ENCODE results near the gene EXOC3L4. TPM values are rescaled to one million over a fixed set of nuclear protein-coding genes. Genes with fewer than 3 reads are reported as not detected.
"Not testable (repeated sequence)": the region's sequence is repeated elsewhere in the genome, so short reads cannot be mapped to it uniquely, and the experiment has no call there.

EXOC3L4 gene
- total RNA-seq: 0.20 TPM

DNA sequence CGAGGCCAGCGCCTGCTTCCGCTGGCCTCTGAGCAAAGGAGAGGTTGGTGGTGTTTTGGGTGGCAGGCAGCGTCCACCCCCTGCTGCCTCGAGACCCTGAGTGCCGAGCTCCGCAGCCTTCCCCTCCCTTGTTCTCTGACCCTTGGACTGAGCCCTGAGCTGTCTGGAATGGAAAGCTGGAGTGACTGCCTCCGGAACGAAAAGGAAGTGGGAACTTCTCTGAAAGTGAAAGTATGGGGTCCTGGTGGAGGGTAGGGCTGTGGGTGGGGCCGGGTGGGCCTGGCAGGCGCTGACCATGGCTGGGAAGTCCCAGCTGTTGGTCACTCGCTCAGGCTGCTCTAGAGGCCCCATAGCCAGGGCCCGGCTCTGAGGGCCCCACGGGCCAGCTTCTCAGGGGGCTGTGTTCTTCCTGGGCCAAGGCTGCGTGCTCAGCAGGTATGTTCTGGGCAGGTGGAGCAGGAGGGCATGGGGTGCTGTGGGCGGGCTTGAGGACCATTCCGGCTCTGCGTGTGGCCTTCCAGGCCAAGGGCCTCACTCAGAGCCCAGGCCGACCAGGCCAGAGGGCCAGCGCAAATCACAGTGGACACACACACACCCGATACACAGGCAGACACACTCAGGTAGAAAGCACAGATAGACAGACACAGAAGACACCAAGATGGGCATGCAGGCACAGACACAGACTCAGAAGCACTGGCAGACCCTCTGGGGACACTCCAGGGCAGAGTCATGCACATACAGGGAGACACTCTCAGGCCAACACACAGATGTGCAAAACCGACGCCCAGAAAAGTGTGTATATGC is at the start of gene EXOC3L4:
EXOC3L4 (plus strand) TSS at position 320 of the 804 bp plus-strand sequence. CDS start 5,495 bp downstream, outside the sequence.
- ATAC-seq: no peak

GRCh38 chr14:103045371-103045869 is 49.1 kb upstream of the EXOC3L4 start:
- no peak for ATAC-seq

- ATAC-seq: not testable (repeated sequence)
Measured at GRCh38 chr14:103047453-103047852, 47.1 kb upstream of the EXOC3L4 start.

- ATAC-seq: no peak
Measured at GRCh38 chr14:103050935-103051334, 43.6 kb upstream of the EXOC3L4 start.

- ATAC-seq: no peak
Measured at GRCh38 chr14:103052407-103052806, 42.1 kb upstream of the EXOC3L4 start.

DNA sequence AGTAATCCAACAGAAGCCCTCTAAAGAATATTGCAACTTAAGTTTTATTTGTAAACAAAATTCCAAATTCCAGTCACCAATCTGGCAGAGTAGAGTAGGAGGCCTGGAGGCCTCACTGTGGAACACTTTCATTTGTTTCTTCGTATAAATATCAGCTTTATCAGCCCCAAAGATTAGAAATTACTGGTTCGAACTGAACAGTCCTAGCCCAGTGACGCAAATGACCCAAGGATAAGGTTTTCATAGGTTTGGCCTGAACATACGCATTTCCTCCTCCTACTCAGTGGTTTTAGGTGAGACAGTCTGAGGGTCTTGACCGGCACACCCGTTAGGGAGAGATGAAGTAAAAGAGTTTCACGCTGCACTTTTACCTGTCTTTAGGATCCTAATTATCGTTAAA is 38.8 kb upstream of the EXOC3L4 start:
- no peak for ATAC-seq

GRCh38 chr14:103056322-103057027 is 38.0 kb upstream of the EXOC3L4 start:
- peak; percentile 21 for ATAC-seq

DNA sequence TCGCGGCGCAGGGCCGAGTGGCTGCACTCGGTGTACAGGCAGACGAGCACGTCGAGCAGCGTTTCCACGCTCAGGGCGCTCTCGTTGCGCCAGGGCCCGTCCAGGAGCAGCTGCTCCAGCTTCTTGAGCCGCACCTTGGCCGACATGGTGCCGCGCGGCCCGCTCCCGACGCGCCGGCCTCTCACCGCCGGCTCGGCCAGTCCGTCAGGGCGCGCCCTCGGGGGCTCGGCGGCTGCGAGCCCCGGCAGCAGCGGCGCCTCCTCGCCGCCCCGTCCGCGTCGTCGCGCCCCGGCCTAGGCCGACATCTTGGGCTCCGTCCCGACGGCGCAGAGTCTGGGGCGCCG is 37.5 kb upstream of the EXOC3L4 start:
- ATAC-seq: peak; percentile 6

- peak; percentile 94 for ATAC-seq
Measured at GRCh38 chr14:103057372-103058163, 37.0 kb upstream of the EXOC3L4 start, which contains the start of gene CDC42BPB. Gene CDC42BPB, minus strand, starts transcription at chr14:103057549. Its CDS starts 376 bp downstream, at chr14:103057173.

DNA sequence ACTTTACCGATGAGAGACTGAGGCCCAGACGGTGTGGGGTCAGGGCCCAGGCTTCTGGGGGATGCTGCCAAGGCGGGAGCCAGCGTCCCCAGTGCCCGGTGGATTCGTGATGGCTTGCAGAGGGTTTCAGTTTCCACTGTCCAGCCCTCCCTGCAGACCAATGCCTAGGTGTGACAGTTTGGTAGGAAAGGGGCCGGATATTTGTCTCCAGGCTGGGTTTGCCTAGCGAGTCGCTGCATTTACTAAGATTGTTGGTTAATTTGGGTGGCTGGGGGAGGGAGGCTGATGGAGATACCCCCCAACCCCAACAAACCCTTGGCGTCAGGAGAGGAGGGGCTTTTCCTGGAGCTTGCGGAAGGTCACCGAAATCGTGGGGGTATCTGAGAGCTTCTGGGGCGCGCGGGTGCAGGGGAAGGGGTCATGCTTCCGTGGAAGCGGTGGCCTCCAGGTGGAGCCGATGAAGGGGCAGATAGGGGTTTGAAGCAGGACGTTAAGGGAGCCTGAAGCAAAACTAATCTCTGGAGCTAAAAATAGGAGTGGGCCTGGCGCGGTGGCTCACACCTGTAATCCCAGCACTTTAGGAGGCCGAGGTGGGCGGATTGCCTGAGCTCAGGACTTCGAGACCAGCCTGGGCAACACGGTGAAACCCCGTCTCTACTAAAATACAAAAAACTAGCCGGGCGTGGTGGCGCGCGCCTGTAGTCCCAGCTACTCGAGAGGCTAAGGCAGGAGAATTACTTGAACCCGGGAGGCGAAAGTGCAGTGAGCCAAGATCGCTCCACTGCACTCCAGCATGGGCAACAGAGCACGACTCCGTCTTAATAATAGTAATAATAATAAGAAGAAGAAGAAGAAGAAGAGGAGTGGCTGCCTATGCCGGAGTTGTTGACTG is 36.1 kb upstream of the EXOC3L4 start:
- ATAC-seq: peak; percentile 17

DNA sequence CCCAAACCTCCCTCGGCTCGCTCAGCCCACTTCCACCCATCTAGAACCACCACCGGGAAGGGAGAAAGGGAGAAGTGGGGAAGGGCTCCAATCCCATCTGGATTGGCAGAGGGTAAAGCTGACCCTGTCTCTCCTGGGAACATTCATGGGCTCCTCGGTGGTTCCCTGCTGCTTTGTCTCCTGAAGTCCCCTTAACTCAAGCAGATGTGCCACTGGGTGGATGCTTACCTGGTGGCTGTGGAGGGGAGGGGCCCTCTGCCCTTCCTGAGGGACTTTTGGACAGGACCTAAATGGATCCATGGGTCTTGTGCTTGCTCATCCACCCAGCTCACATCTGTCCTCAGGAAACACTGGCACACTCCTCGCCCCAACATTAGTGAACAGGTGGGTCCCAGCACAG is 35.0 kb upstream of the EXOC3L4 start:
- ATAC-seq: no peak

GRCh38 chr14:103061482-103061976 is 33.0 kb upstream of the EXOC3L4 start:
- ATAC-seq: no peak

DNA sequence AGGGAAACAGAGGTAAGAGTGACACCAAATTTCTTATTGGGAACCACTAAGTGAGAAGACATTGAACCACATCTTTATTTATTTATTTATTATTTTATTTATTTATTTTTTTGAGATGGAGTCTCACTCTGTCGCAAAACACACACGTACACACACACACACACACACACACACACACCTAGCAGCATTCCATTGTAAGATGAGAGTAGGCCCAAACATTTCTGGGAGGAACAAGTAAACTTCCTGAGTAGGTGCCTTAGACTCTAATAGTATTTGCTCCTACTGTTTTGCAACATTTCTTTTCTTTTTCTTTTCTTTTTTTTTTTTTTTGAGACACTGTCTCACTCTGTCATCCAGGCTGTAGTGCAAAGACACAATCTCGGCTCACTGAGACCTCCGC is 30.1 kb upstream of the EXOC3L4 start:
- no peak for ATAC-seq

- ATAC-seq: no peak
Measured at GRCh38 chr14:103064978-103065377, 29.5 kb upstream of the EXOC3L4 start.

GRCh38 chr14:103065861-103066260 is 28.7 kb upstream of the EXOC3L4 start:
- no peak for ATAC-seq

DNA sequence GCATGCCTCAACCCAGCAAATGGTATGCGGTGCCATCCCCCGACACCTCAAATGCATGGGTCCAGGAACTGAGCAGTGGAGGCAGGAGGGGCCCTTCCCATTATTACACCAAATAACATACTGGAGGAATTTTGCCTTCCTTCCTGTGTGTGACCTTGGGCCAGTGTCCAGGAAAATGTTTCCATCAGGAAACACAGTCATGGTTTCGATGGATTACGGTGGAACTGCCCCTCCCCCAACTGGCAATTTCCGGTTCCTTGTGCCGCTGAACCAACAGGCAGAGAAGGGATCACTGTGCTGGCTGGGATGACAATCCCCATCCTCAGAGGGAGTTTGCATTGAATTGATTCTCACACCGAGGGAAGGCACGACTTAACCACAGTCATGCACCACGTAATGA is 28.1 kb upstream of the EXOC3L4 start:
- no peak for ATAC-seq

DNA sequence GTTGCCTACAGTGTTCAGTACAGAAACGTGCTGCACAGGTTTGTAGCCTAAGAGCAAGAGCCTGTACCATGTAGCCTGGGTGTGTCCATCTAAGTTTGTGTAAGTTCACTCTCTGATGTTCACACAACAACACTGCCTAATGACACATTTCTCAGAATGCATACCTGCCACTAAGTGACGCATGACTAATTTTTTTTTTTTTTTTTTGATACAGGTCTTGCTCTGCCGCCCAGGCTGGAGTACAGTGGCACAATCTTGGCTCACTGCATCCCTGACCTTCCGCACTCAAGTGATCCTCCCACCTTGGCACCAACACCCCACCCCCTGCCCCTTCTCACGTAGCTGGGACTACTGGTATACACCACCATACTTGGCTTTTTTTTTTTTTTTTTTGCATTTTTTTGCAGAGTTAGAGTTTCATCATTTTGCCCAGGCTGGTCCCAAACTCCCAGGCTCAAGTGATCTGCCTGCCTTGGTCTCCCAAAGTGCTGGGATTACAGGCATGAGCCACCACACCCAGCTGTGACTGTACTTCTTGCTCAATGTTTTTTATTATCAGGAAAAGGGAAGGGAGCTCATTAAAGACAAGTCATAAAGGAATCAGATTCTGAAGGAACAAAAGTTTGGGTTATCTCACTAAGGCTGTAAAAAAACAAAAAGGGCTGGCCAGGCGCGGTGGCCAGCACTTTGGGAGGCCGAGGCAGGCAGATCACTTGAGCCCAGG is 27.1 kb upstream of the EXOC3L4 start:
- peak; percentile 87 for ATAC-seq

DNA sequence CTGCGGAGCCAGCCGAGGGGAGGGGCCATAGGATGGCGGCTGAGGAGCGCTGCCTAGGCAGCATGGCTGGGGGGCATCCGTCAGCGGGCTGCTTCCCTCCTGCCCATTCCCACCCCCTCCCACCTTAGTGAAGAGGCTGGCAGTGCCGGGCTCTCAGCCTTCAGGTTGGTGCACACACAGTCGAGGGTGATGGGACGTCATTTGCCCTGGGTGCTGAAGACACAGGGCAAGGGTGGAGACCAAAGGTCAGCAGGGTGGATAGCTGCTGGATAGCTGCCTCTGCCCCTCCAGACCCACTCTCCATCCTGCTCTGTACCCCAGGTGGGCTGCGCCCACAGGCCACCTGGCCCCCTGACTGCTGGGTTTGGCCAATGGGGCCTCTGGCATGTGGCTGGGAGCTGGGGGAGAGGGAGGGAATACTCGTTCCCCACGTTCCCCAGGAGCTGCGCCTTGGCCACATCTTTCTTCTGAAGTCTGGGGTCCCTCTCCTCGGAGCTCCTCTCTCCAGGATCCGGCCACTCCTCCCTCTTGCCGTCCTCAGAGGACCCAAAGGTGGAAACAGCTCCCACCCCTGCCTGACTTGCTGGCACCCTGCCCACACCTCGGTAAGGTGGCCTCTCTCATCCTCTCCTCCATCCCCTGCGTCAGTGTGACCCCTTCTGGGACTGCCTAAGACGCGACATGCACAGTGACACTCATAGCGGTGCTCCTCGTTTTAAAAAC is 26.0 kb upstream of the EXOC3L4 start:
- no peak for ATAC-seq

DNA sequence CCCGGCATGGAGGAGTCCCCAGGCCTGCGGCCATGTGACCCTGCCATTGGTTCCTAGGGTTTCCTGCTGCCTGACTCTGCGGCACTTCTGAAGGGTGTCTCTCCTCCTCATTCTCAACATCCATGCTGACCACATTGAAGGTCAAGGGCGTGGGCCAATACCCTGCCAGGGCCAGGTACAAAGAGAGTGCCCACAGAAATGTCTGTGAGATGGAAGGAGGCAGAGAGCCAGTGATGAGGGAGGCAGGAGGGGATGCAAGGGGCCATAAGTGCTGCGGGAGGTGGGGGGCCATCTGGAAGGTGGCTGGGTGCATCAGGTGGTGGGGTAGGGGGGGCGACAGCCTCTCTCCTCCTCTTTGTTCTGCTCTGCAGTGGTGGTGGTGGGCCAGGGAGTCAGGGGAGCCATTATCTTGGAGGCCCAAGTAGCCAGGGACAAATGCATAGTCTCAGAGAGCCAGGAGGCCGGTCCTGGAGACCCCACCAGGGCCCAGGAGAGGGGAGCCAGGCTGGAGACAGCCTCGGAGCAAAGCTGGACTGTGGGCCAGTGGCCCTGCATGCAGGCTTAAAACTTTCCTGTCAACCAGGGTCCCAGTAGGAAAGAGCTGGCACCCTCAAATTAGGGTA is 24.2 kb upstream of the EXOC3L4 start:
- ATAC-seq: no peak

Measured in esophagus mucosa (tissue), 1 donor.